Endothelial cell of umbilical vein (primary cell): ENCODE data around the gene CAPN2. TPM values are rescaled to one million over a fixed set of nuclear protein-coding genes. Genes with fewer than 3 reads are reported as not detected.

ENCODE experiments used
- BruUV-seq: library from RNA; stranded (reverse); fragments of 400-500 nt; replicated peaks from 2 replicates; lab custom pipeline; 2021; lab: Mats Ljungman, UMichigan
- CTCF ChIA-PET: fragments of 300-600, 350-600 bp; sonication (Branson Sonifier 250); formaldehyde crosslinking; loops from one replicate; lab custom pipeline; 2021; ENCODE audit warnings: antibody characterized with exemption, inconsistent platforms; lab: Charles Lee
- POLR2A ChIA-PET: fragments of 300-600, 350-600 bp; sonication (Branson Sonifier 250); formaldehyde crosslinking; loops from one replicate; lab custom pipeline; 2021; ENCODE audit warnings: antibody characterized with exemption, inconsistent platforms; lab: Charles Lee
- DNase-seq: peaks from one replicate; pipeline ENCODE4 v3.0.0-alpha.2; 2011; ENCODE audit warnings: low read depth, low spot score
- FAIRE-seq: peaks from 2 replicates; lab custom pipeline; 2011; peaks lifted over from hg19 to GRCh38; lab: Jason Lieb, UNC
- H2AFZ ChIP-seq: 2 replicates; pipeline ENCODE4 v1.6.0; 2012; ENCODE audit warnings: low read depth, low read length, control low read depth, inconsistent platforms
- H3K27ac ChIP-seq: 2 replicates; pipeline ENCODE4 v1.5.1; 2011; ENCODE audit warnings: low read depth, mild to moderate bottlenecking, control low read depth, low read length, moderate library complexity; ENCODE audit not compliant: insufficient read depth
- H3K27me3 ChIP-seq, 2 experiments: 2 replicates each; pipeline versions ENCODE4 v1.6.0 to v1.6.1; 2011; ENCODE audit warnings: low read length in 2 of 2, mixed read lengths in 1 of 2; ENCODE audit not compliant: control insufficient read depth in 2 of 2, insufficient read depth in 2 of 2
- H3K36me3 ChIP-seq, 2 experiments: 2 replicates in 1 of 2; 3 replicates in 1 of 2; pipeline ENCODE4 v1.5.1; 2011; ENCODE audit warnings: low read length in 2 of 2, mild to moderate bottlenecking in 1 of 2, moderate library complexity in 1 of 2; ENCODE audit not compliant: control insufficient read depth in 2 of 2, insufficient read depth in 2 of 2; ENCODE audit errors: extremely low read depth in 1 of 2
- H3K4me1 ChIP-seq: 3 replicates; pipeline ENCODE4 v1.5.1; 2011; ENCODE audit warnings: mild to moderate bottlenecking, low read length; ENCODE audit not compliant: control insufficient read depth, insufficient read depth; ENCODE audit errors: extremely low read depth
- H3K4me2 ChIP-seq: 2 replicates; pipeline ENCODE4 v1.6.1; 2011; ENCODE audit warnings: low read length, control low read depth, mixed read lengths; ENCODE audit not compliant: insufficient read depth
- H3K4me3 ChIP-seq, 3 experiments: fragments of 200-600 bp in 1 of 3; sonication (generic), shearing (Covaris generic) in 1 of 3; replicated peaks in 1 of 3; 2 replicates each; pipeline ENCODE4 v1.5.1; 2011 to 2016; ENCODE audit warnings: control low read depth in 3 of 3, low read length in 3 of 3, mild to moderate bottlenecking in 2 of 3, inconsistent platforms in 1 of 3, low read depth in 1 of 3, moderate library complexity in 1 of 3; ENCODE audit not compliant: insufficient read depth in 1 of 3
- H3K79me2 ChIP-seq: 2 replicates; pipeline ENCODE4 v1.6.0; 2012; ENCODE audit warnings: low read length, inconsistent platforms; ENCODE audit not compliant: control insufficient read depth, insufficient read depth
- H3K9ac ChIP-seq: replicated peaks from 2 replicates; pipeline ENCODE3; 2011; ENCODE audit warnings: low read length, control low read depth; ENCODE audit not compliant: insufficient read depth; ENCODE audit errors: extremely low read depth
- H3K9me1 ChIP-seq: replicated peaks from 3 replicates; pipeline ENCODE4 v1.6.0; 2011; ENCODE audit warnings: mild to moderate bottlenecking, low read length; ENCODE audit not compliant: control insufficient read depth, insufficient read depth; ENCODE audit errors: extremely low read depth
- H3K9me3 ChIP-seq: replicated peaks from 2 replicates; pipeline ENCODE4 v1.5.1; 2012; ENCODE audit warnings: low read length, inconsistent platforms; ENCODE audit not compliant: control insufficient read depth, insufficient read depth
- H4K20me1 ChIP-seq: replicated peaks from 2 replicates; pipeline ENCODE3; 2011; ENCODE audit warnings: mild to moderate bottlenecking, low read length; ENCODE audit not compliant: control insufficient read depth, insufficient read depth; ENCODE audit errors: extremely low read depth
- CTCF ChIP-seq, 2 donors: IDR thresholded peaks; 1 replicate in 1 of 2; 2 replicates in 1 of 2; pipeline ENCODE4 v1.5.1; 2011; ENCODE audit warnings: low read length in 2 of 2, mild to moderate bottlenecking in 2 of 2, moderate library complexity in 2 of 2, control low read depth in 1 of 2, inconsistent platforms in 1 of 2, low read depth in 1 of 2; ENCODE audit not compliant: insufficient read depth in 1 of 2; ENCODE audit errors: extremely low read depth in 1 of 2
- EZH2 ChIP-seq: IDR thresholded peaks from 2 replicates; pipeline ENCODE4 v1.6.1; 2012; ENCODE audit warnings: borderline replicate concordance, low read depth, mild to moderate bottlenecking, moderate library complexity, low read length, inconsistent platforms; ENCODE audit not compliant: severe bottlenecking
- FOS ChIP-seq: IDR thresholded peaks from 2 replicates; pipeline ENCODE4 v1.6.1; 2011; ENCODE audit warnings: mild to moderate bottlenecking, low read length, moderate library complexity, borderline replicate concordance; ENCODE audit not compliant: insufficient read depth
- GATA2 ChIP-seq: IDR thresholded peaks from 2 replicates; pipeline ENCODE4 v1.7.0; 2011; ENCODE audit warnings: low read depth, mild to moderate bottlenecking, moderate library complexity, mixed read lengths, low read length; ENCODE audit not compliant: insufficient read length, insufficient read depth
- JUN ChIP-seq: IDR thresholded peaks from 2 replicates; pipeline ENCODE4 v1.6.1; 2011; ENCODE audit warnings: borderline replicate concordance, low read depth; ENCODE audit not compliant: insufficient read length, insufficient read depth
- MAX ChIP-seq: IDR thresholded peaks from 2 replicates; pipeline ENCODE4 v1.6.1; 2011; ENCODE audit not compliant: insufficient read depth, insufficient read length
- MYC ChIP-seq: IDR thresholded peaks from one replicate; pipeline ENCODE4 v1.6.1; 2011; ENCODE audit warnings: mild to moderate bottlenecking, low read depth, low read length
- POLR2A ChIP-seq: IDR thresholded peaks from 2 replicates; pipeline ENCODE4 v1.6.1; 2012; ENCODE audit warnings: low read depth, mild to moderate bottlenecking, control low read depth, low read length
- POLR2AphosphoS5 ChIP-seq: IDR thresholded peaks from 2 replicates; pipeline ENCODE4 v1.6.1; 2012; ENCODE audit warnings: low read depth, mild to moderate bottlenecking, control low read depth, low read length, moderate library complexity; ENCODE audit not compliant: insufficient read depth
- dilution Hi-C: fragments of 300-500 bp; cut with MboI; formaldehyde crosslinking; loops from one replicate; pipeline ENCODE4 v1.15.0; 2019; ENCODE audit warnings: low sequenced_read_pairs; ENCODE audit not compliant: extremely low pct_ligation_motif_present
- intact Hi-C: fragments of 100-400 bp; cut with micrococcal nuclease; formaldehyde crosslinking; loops from one replicate; pipeline ENCODE4 v1.10.0; 2022
- polyA plus RNA-seq, 4 experiments: library from polyadenylated mRNA; depleted of rRNA in 3 of 4; stranded (reverse) in 3 of 4; unstranded in 1 of 4; fragments of >200 nt; gene quantifications; 2 replicates each; pipeline versions ENCODE4 v1.2.1 to v1.2.3, GENCODE V29; 2011 to 2012; ENCODE audit warnings: missing spikeins in 1 of 4
- total RNA-seq: library from RNA; stranded (reverse); gene quantifications from 2 replicates; pipeline ENCODE4 v1.2.3, GENCODE V29; 2021

CAPN2 gene
- total and polyA plus RNA-seq, 2 donors (not counting 3 experiments of a cell fraction or from before 2014, with no cell fraction given) = 110 to 420 TPM

GRCh38 chr1:223727541-223727940, 15.2 kb downstream of the CAPN2 start:
- DNase-seq = no peak
- Histone ChIP-seq H4K20me1 (no peaks in the 10 kb centered on the region), H3K36me3 (peaks cover 10 to 13% of the 10 kb centered on the region in 2 experiments), H3K9ac (no peak overlapping the region), H3K9me1 (no peaks in the 10 kb centered on the region), H3K79me2 (peaks cover 86% of the 10 kb centered on the region), H3K27ac (peak overlapping the region; percentile 80), H2AFZ (no peak overlapping the region), H3K27me3 (no peaks in the 10 kb centered on the region), H3K4me2 (no peak overlapping the region), H3K9me3 (no peaks in the 10 kb centered on the region), H3K4me1 (peaks cover 47% of the 10 kb centered on the region), H3K4me3 (no peak overlapping the region)
- TF ChIP-seq FOS (no peak), EZH2 (no peak), GATA2 (no peak)
- intact Hi-C loops (loop anchor here (2.0 kb wide), 1 partner anchor 15 kb away; no protein-coding TSS in a partner anchor), dilution Hi-C loops (no loop called here)
- FAIRE-seq = no peak
- POLR2A ChIA-PET = no interaction called here
- BruUV-seq = no TSS peak
- CTCF ChIA-PET = interaction anchor here (1.1 to 8.2 kb wide), 4 partner anchors 9 to 22 kb away, joined by 4 to 68 read pairs (median 5); partner anchors contain the start of gene CAPN2

- no peaks in the 10 kb centered on the region for H3K27me3 ChIP-seq
- CTCF ChIA-PET = interaction anchor here (0.7 to 8.2 kb wide), 4 partner anchors 8 to 19 kb away, joined by 4 to 68 read pairs (median 8); no protein-coding TSS in a partner anchor
- TF ChIP-seq JUN = no peak
- no peak for TF ChIP-seq GATA2
- TF ChIP-seq POLR2AphosphoS5 = no peak
- no peak for TF ChIP-seq MAX
- no peak for TF ChIP-seq MYC
- no peak for TF ChIP-seq EZH2
- TF ChIP-seq FOS = no peak
- no peak for TF ChIP-seq CTCF (IDR thresholded peaks at IDR 0.05; ENCODE audit: extremely low read depth in 1 of 2, insufficient read depth in 1 of 2, low read depth in 1 of 2, low read length in 2 of 2)
- no peak for TF ChIP-seq POLR2A
- no peak overlapping the region for H3K4me2 ChIP-seq
- H3K9me1 ChIP-seq = no peaks in the 10 kb centered on the region
- no peak overlapping the region for H2AFZ ChIP-seq
- H4K20me1 ChIP-seq = no peaks in the 10 kb centered on the region
- no peak overlapping the region for H3K4me3 ChIP-seq
- H3K9me3 ChIP-seq = no peaks in the 10 kb centered on the region
- H3K36me3 ChIP-seq = peaks cover 11% of the 10 kb centered on the region in 2 experiments
- intact Hi-C loops (loop anchor here (2.0 kb wide), 2 partner anchors 15 to 19 kb away; no protein-coding TSS in a partner anchor), dilution Hi-C loops (no loop called here)
- peaks cover 86% of the 10 kb centered on the region for H3K79me2 ChIP-seq
- peaks cover 65% of the 10 kb centered on the region for H3K4me1 ChIP-seq
- DNase-seq (no peak), FAIRE-seq (no peak)
- BruUV-seq = no TSS peak
- no peak overlapping the region for H3K27ac ChIP-seq
- no peak overlapping the region for H3K9ac ChIP-seq
- POLR2A ChIA-PET = interaction anchor here (1.3 kb wide), 1 partner anchor 15 kb away, joined by 9 read pairs; no protein-coding TSS in a partner anchor
Measured at GRCh38 chr1:223729906-223730305, 17.6 kb downstream of the CAPN2 start.
